OCI-LY3 (cell line): ENCODE measurements around the gene AADACL3.

ENCODE experiments used
- EZH2phosphoT487 ChIP-seq: fragments of 200-600 bp; shearing (Covaris generic); IDR thresholded peaks from 2 replicates; pipeline ENCODE4 v1.6.1; 2018; ENCODE audit warnings: antibody characterized with exemption, mixed run types, low read depth
- TF ChIP-seq, protein P1 (sequence below): fragments of 200-600, 300-600 bp; sonication (generic); IDR thresholded peaks from 2 replicates; pipeline ENCODE4 v1.5.1; 2014; ENCODE audit warnings: antibody characterized with exemption, low read length, low read depth

DNA sequence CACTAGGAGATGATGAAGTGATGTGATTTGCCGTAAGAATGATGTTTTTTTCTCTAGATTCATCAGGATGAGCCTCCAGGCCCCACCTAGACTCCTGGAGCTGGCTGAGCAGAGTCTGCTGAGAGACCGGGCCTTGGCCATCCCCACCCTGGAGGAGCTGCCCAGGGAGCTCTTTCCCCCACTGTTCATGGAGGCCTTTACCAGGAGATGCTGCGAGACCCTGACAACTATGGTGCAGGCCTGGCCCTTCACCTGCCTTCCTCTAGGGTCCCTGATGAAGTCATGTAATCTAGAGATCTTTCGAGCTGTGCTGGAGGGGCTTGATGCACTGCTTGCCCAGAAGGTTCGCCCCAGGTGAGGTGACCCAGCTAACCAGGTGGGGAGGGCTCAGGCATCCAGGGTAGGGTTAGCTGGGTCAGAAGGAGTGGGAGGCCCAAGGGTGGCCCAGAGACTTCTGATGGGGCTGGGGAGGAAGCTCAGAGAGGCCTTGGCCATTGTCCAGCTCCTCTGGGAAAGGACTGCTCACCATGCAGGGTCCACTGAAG lies 59.0 kb downstream of the AADACL3 start:
- TF ChIP-seq, protein P1, sequence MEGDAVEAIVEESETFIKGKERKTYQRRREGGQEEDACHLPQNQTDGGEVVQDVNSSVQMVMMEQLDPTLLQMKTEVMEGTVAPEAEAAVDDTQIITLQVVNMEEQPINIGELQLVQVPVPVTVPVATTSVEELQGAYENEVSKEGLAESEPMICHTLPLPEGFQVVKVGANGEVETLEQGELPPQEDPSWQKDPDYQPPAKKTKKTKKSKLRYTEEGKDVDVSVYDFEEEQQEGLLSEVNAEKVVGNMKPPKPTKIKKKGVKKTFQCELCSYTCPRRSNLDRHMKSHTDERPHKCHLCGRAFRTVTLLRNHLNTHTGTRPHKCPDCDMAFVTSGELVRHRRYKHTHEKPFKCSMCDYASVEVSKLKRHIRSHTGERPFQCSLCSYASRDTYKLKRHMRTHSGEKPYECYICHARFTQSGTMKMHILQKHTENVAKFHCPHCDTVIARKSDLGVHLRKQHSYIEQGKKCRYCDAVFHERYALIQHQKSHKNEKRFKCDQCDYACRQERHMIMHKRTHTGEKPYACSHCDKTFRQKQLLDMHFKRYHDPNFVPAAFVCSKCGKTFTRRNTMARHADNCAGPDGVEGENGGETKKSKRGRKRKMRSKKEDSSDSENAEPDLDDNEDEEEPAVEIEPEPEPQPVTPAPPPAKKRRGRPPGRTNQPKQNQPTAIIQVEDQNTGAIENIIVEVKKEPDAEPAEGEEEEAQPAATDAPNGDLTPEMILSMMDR: no peak
- no peak for TF ChIP-seq EZH2phosphoT487
